ENCODE measurements around the gene MICAL2.
A peak's percentile ranks its signal among the peaks of the same experiment; 100 is the strongest.

DNA sequence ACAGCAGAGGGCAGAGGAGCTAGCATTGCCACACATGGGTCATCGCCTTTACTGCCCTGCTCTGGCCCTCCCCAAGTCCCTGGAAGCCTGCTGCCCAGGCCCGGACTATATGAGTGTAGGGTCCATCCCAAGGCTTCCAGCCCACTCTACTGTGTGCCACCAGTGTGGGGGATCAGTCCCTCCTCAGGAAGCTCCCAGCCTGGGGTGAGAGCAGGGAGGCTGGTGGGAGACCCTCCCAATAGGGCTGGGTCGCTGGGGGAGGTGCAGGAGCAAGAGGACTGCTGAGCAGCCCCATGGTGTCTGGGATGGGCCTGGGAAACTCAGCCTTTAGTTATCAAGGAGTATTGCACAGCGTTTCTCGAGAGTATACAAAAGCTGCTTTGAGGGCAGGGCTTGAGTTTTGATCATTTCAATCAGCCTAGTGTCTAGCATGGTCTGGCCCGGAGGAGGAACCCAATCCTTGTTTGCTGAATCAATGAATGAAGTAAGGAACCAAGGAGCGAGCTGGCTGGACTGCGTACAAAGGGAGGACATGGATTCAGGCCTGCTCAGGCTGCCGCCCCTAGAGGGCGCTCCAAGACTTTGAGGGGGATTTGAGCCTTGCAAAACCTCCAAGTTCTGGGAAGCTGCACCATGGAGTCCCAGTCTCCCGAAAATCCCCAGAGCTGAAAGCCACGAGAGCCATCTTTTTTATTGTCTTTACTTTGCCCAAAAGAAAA lies 178.0 kb downstream of the MICAL2 start:
- TF ChIP-seq TCF7L2 (IDR thresholded peaks at IDR 0.05; ENCODE audit: borderline replicate concordance, extremely low read depth, insufficient read depth, insufficient read length) (no peak), SP1 (IDR thresholded peaks at IDR 0.05; ENCODE audit: low read depth) (no peak), ATF3 (IDR thresholded peaks at IDR 0.05) (no peak), EZH2 (IDR thresholded peaks at IDR 0.05) (no peak), POLR2A (IDR thresholded peaks at IDR 0.05; ENCODE audit: borderline replicate concordance, extremely low read depth, insufficient read depth, insufficient read length) (no peak), MAX (IDR thresholded peaks at IDR 0.05) (no peak), YY1 (IDR thresholded peaks at IDR 0.05; ENCODE audit: extremely low read depth, insufficient replicate concordance, low read depth, low read length) (peak; percentile 47)
- TF ChIP-seq, protein P1, sequence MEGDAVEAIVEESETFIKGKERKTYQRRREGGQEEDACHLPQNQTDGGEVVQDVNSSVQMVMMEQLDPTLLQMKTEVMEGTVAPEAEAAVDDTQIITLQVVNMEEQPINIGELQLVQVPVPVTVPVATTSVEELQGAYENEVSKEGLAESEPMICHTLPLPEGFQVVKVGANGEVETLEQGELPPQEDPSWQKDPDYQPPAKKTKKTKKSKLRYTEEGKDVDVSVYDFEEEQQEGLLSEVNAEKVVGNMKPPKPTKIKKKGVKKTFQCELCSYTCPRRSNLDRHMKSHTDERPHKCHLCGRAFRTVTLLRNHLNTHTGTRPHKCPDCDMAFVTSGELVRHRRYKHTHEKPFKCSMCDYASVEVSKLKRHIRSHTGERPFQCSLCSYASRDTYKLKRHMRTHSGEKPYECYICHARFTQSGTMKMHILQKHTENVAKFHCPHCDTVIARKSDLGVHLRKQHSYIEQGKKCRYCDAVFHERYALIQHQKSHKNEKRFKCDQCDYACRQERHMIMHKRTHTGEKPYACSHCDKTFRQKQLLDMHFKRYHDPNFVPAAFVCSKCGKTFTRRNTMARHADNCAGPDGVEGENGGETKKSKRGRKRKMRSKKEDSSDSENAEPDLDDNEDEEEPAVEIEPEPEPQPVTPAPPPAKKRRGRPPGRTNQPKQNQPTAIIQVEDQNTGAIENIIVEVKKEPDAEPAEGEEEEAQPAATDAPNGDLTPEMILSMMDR (IDR thresholded peaks at IDR 0.05 in 2 of 3, conservative IDR thresholded peaks at IDR 0.05 in 1 of 3; ENCODE audit: borderline replicate concordance in 1 of 3, insufficient read depth in 1 of 3, low read depth in 2 of 3, low read length in 2 of 3), result peak; percentile 83 to 96 (median 95)

Measured in HCT116 (cell line).